Muscle layer of duodenum (tissue), 2 donors: Measurements from ENCODE around the gene TRIM40.
"Not testable (repeated sequence)": the region's sequence is repeated elsewhere in the genome, so short reads cannot be mapped to it uniquely, and the experiment has no call there.

ENCODE experiments used
- H3K27ac ChIP-seq: one replicate; pipeline ENCODE4 v1.7.0; 2013; ENCODE audit warnings: mild to moderate bottlenecking, low read length
- H3K27me3 ChIP-seq: one replicate; pipeline ENCODE4 v1.7.0; 2013; ENCODE audit warnings: low read depth, mild to moderate bottlenecking, control low read depth, low read length
- H3K36me3 ChIP-seq, 2 donors: one replicate each; pipeline ENCODE4 v1.7.0; 2013; ENCODE audit warnings: low read length in 2 of 2, control low read depth in 1 of 2, mild to moderate bottlenecking in 1 of 2; ENCODE audit not compliant: insufficient read depth in 2 of 2, control insufficient read depth in 1 of 2
- H3K4me1 ChIP-seq, 2 donors: one replicate each; pipeline ENCODE4 v1.7.0; 2013; ENCODE audit warnings: low read length in 2 of 2, mild to moderate bottlenecking in 2 of 2, control low read depth in 1 of 2, moderate library complexity in 1 of 2; ENCODE audit not compliant: insufficient read depth in 2 of 2, control insufficient read depth in 1 of 2
- H3K4me3 ChIP-seq, 2 donors: one replicate each; pipeline ENCODE4 v1.7.0; 2013; ENCODE audit warnings: low read length in 2 of 2, low read depth in 1 of 2, mild to moderate bottlenecking in 1 of 2
- H3K9me3 ChIP-seq, 2 donors: one replicate each; pipeline ENCODE4 v1.7.0; 2013; ENCODE audit warnings: low read length in 2 of 2, control low read depth in 1 of 2, mild to moderate bottlenecking in 1 of 2; ENCODE audit not compliant: control insufficient read depth in 1 of 2
- donor health status: healthy.

TRIM40 gene

GRCh38 chr6:30160008-30160784 lies 24.3 kb downstream of the TRIM40 start:
- no peaks in the 10 kb centered on the region for H3K9me3 ChIP-seq
- peaks cover 0 to under 1% of the 10 kb centered on the region in 2 donors for H3K4me1 ChIP-seq
- no peaks in the 10 kb centered on the region for H3K27me3 ChIP-seq
- no peaks in the 10 kb centered on the region for H3K36me3 ChIP-seq
- H3K4me3 ChIP-seq: no peak overlapping the region
- H3K27ac ChIP-seq: no peak overlapping the region

GRCh38 chr6:30160785-30161531 lies 25.0 kb downstream of the TRIM40 start, which contains the start of gene TRIM10:
TRIM10 (minus strand) TSS chr6:30161211; CDS start chr6:30160858, 353 bp downstream.
- H3K4me3 ChIP-seq: no peak within 1 kb of the TSS
- H3K27me3 ChIP-seq: no peaks in the 10 kb centered on the region
- H3K4me1 ChIP-seq: no peaks in the 10 kb centered on the region
- H3K36me3 ChIP-seq: no peaks in the 10 kb centered on the region
- no peak within 1 kb of the TSS for H3K27ac ChIP-seq
- no peaks in the 10 kb centered on the region for H3K9me3 ChIP-seq

GRCh38 chr6:30162265-30163089 lies 26.5 kb downstream of the TRIM40 start:
- H3K4me3 ChIP-seq: no peak overlapping the region
- H3K27ac ChIP-seq: no peak overlapping the region
- H3K9me3 ChIP-seq: no peaks in the 10 kb centered on the region
- H3K27me3 ChIP-seq: no peaks in the 10 kb centered on the region
- no peaks in the 10 kb centered on the region for H3K4me1 ChIP-seq
- H3K36me3 ChIP-seq: no peaks in the 10 kb centered on the region

GRCh38 chr6:30163090-30163917 lies 27.4 kb downstream of the TRIM40 start, which contains the start of gene TRIM15:
TRIM15 (plus strand) TSS chr6:30163546; CDS start chr6:30163685, 139 bp downstream.
- Histone ChIP-seq H3K9me3 (no peaks in the 10 kb centered on the region), H3K4me1 (no peaks in the 10 kb centered on the region), H3K4me3 (peak within 1 kb of the TSS in 1 of 2 donors; percentile 41), H3K36me3 (no peaks in the 10 kb centered on the region), H3K27ac (peak within 1 kb of the TSS; percentile 74), H3K27me3 (no peaks in the 10 kb centered on the region)

GRCh38 chr6:30163918-30164654 lies 28.1 kb downstream of the TRIM40 start:
- H3K27ac ChIP-seq: peak overlapping the region; percentile 74
- H3K36me3 ChIP-seq: no peaks in the 10 kb centered on the region
- H3K27me3 ChIP-seq: no peaks in the 10 kb centered on the region
- no peaks in the 10 kb centered on the region for H3K9me3 ChIP-seq
- H3K4me3 ChIP-seq: peak overlapping the region in 1 of 2 donors; percentile 41
- no peaks in the 10 kb centered on the region for H3K4me1 ChIP-seq

- Histone ChIP-seq H3K27ac (peak overlapping the region; percentile 74), H3K4me1 (no peaks in the 10 kb centered on the region), H3K4me3 (peak overlapping the region in 1 of 2 donors; percentile 41)
Measured at GRCh38 chr6:30164714-30165113, 28.8 kb downstream of the TRIM40 start.

GRCh38 chr6:30165238-30165637 lies 29.3 kb downstream of the TRIM40 start:
- H3K27me3 ChIP-seq, H3K27ac ChIP-seq, H3K4me1 ChIP-seq, H3K9me3 ChIP-seq, H3K4me3 ChIP-seq, H3K36me3 ChIP-seq: not testable (repeated sequence)

More at GRCh38 chr6:30164714-30165113, 28.8 kb downstream of the TRIM40 start:
- no peaks in the 10 kb centered on the region for H3K27me3 ChIP-seq
- no peaks in the 10 kb centered on the region for H3K36me3 ChIP-seq
- no peaks in the 10 kb centered on the region for H3K9me3 ChIP-seq

- no peaks in the 10 kb centered on the region for H3K9me3 ChIP-seq
- no peaks in the 10 kb centered on the region for H3K36me3 ChIP-seq
- no peak overlapping the region for H3K27ac ChIP-seq
- H3K27me3 ChIP-seq: peaks cover 16% of the 10 kb centered on the region
- peaks cover 0 to 9% of the 10 kb centered on the region in 2 donors for H3K4me1 ChIP-seq
- no peak overlapping the region for H3K4me3 ChIP-seq
Measured at GRCh38 chr6:30167101-30167500, 31.2 kb downstream of the TRIM40 start.

- H3K9me3 ChIP-seq: no peaks in the 10 kb centered on the region
- H3K27me3 ChIP-seq: peaks cover 24% of the 10 kb centered on the region
Measured at GRCh38 chr6:30168741-30169140, 32.8 kb downstream of the TRIM40 start.

More at GRCh38 chr6:30168741-30169140, 32.8 kb downstream of the TRIM40 start:
- Histone ChIP-seq H3K36me3 (no peaks in the 10 kb centered on the region), H3K4me3 (no peak overlapping the region), H3K27ac (no peak overlapping the region), H3K4me1 (peaks cover 0 to 12% of the 10 kb centered on the region in 2 donors)
